Umbilical cord (tissue), 2 donors: ENCODE measurements around the gene WLS. TPM values are rescaled to one million over a fixed set of nuclear protein-coding genes. Genes with fewer than 3 reads are reported as not detected.

Experiments
- DNase-seq: peaks from one replicate; pipeline ENCODE4 v3.0.0-alpha.2; 2015; ENCODE audit warnings: low spot score
- total RNA-seq: library from RNA; depleted of rRNA; stranded (reverse); fragments of >200 nt; gene quantifications from one replicate; pipeline ENCODE4 v1.2.3, GENCODE V29; 2014; ENCODE audit warnings: low replicate concordance; ENCODE audit not compliant: insufficient read depth

The WLS gene
- total RNA-seq, 1 donor from 2014 or later = 50.6 TPM

DNA sequence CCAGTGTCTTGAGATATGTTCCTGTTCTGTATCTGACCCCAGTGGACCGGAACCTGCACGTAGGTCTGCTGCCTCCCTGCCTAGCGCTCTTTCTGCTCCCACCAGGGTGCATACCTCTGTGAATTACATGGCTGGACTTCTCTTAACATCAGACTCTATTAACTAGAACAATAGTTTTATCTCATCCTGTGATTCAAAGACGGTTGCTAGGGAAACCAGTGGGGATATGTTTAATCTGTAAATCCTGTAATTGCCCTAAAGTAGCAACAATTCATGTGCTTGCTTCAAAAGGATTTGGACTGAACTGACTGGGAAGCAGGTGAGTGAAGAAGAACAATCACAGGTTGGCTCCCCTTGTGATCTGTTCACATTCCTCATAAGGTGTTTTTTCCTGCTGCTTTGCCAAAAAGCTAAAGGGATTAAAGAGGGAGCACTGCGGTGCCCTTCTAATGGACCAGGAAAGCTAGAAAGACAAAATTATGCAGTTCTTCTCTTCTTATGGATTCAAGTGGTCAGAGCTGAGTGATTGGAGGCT is 129.2 kb downstream of the WLS start:
- no peak for DNase-seq

DNA sequence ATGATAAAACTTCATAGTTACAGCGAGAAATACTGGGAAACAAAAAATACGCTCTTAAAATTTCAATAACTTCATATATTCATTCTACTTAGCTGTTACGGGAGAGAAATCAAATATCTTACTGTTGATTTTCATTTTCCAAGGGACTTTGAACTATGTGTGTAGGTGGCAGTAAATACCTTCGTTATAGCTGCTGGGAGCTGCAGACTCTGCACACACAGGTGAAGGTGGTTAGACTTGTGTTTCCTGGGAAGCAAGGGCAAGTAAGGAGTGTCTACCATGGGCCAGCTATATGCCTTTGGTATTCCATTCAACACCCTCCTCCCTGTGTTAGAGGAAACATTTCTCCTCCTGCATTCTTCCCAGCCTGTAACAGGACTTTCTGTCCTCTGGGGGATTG is 130.5 kb downstream of the WLS start:
- no peak for DNase-seq

DNA sequence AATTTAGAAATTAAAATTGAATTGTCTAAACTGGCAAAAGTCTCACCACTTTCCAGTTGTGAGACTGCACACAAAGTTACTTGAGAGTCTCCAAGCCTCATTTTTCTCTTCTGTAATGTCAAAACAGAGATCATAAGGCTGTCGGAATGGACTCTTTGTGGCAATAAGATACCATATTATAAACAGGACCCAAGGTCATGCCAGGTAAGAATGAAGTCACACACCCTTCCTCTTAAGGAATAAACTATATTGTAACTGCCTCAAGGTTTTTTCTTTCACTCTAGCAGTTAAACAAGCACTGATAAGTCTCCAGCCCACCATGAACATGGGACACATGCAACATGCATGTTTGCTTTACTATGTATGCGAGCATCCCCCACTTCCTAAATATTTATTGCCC is 131.8 kb downstream of the WLS start:
- no peak for DNase-seq

DNA sequence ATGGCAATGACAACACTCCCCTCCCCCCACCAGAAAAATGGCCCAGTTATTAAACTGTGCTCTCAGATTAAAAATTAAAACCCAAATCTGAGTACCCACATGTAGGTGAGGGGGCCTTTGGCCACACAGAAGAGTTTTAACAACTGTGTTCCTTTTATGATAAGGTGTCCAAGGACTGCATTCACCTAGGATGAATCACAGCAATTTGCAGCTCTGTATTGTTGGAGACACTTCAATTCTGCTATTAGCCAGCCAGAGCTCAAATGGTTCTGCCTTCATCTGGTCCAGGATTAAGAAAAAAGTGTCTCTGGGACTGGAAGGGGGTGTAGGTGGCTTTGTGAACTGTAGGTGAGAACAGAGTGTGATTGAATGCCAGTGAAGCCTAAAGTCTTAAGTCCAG is 138.6 kb downstream of the WLS start:
- no peak for DNase-seq

DNA sequence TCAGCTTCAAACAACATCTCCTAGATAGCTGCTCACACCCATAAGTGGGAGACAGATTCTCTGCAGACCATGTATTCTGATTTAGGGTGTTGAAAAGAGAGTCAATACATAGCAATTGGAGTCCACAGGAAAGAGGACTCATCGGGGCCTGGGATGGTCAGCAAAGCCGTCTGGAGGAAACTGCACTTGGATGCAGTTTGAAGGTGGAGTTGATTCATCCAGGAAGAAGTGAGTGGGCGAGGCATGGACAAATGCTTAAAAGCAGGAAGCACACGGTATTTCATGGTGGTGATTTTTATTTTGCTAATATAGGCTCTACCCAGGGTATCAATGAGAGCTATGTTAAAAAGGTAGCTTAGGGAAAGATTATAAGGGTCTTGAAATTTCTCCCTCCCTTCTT is 145.1 kb downstream of the WLS start:
- no peak for DNase-seq

DNA sequence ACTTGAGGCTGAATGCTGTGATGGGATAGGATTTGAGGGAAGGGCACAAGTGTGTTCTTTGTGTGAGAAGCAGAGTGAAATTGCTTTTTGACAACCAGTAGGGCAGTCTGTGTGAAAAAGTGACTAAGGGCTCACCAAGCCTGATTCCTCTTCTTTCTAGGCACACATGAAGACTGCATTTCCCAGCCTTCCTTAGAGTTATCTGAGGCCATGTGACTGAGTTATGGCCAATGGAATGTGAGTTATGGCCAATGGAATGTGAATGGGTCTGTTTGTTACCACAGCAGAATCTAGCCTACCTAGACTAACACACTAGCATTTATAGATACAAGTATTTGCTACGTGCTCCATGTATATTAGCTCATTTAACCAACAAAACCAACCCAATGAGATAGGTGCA is 146.6 kb downstream of the WLS start:
- no peak for DNase-seq

DNA sequence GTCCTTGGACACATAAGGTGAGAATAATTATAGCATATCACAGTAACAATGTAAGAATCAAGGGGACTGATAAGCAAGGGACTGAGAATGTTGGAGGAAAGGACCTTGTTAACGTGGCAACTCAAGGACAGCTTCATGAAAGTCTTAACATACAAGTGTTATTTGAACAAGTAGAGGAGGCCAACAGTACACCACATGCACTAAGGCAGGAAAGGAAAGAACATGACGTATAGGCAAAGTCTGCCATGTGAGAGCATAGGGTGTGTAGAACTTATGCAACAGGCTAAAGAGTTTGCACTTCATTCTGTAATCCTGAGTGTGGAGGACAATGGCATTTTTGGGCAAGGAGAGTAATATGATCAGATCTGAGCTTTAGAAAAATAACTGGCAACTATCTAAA is 148.6 kb downstream of the WLS start:
- DNase-seq = no peak

DNA sequence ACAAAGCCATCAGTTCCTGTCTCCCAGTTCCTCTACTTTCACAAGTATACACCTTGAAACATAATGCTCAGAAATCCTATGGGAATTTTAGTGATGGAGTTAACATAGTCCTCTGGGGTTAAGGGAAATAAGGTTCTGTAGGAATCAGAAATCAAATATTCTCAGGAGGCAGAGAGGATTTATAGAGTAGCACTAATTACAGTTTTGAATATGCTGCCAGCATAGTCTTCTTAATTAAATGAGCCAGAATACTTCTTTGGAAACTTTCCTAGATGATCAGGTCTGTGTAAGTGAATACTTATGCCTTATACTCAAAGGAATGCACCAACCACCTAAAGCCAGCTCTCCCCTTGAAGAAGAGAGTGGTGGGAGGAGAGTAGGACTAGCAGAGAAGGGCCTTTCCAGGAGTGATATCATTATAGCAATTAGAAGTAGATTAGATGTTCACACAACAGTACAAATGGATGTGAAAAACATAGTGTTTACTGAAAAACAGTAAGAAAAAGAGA is 150.5 kb downstream of the WLS start:
- DNase-seq = no peak

DNA sequence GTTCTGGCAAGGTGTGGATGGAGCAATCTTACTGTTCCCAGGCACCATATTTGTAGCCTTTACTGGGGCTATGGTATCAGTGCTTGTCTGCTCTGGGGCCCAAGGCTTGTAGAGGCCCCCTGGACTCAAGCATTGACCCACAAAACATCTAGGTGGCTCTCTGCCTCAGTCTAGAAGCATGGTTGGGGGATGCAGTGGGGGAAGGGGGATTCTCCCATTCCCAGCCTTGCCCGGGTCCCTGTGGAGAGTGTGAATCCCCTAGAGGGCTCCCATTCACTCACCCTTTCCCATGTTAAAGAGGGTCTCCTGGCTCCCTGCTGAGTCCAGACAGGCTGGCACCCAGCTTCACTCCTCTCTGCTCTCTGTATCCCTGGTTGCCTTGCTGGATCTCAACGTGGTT is 153.7 kb downstream of the WLS start:
- DNase-seq = no peak

Other genes with a start within 250 kb of the WLS start
- gene DIRAS3, start 181.9 kb downstream of the WLS start, total RNA-seq = 2.9 TPM
- gene RPE65, start 217.4 kb upstream of the WLS start, total RNA-seq = 10.1 TPM